SJSA1 (cell line): ENCODE results near the gene STPG1. TPM values are rescaled to one million over a fixed set of nuclear protein-coding genes. Genes with fewer than 3 reads are reported as not detected.

ENCODE experiments used
- DNase-seq, 2 experiments: peaks; one replicate each; pipeline ENCODE4 v3.0.0-alpha.2; 2015 to 2020; ENCODE audit warnings: low spot score in 2 of 2, low read depth in 1 of 2
- H3K27ac ChIP-seq: fragments of 250-450 bp; sonication (Bioruptor Pico); 2 replicates; pipeline ENCODE4 v1.5.1; 2020; ENCODE audit warnings: mild to moderate bottlenecking, moderate library complexity
- H3K27me3 ChIP-seq: fragments of 250-450 bp; sonication (Bioruptor Pico); replicated peaks from 2 replicates; pipeline ENCODE4 v1.5.1; 2020; ENCODE audit warnings: mild to moderate bottlenecking, moderate library complexity
- H3K36me3 ChIP-seq: fragments of 250-450 bp; sonication (Bioruptor Pico); 2 replicates; pipeline ENCODE4 v1.5.1; 2020; ENCODE audit warnings: mild to moderate bottlenecking
- H3K4me1 ChIP-seq: fragments of 250-450 bp; sonication (Bioruptor Pico); replicated peaks from 2 replicates; pipeline ENCODE4 v1.6.1; 2021; ENCODE audit warnings: mild to moderate bottlenecking
- H3K4me3 ChIP-seq: fragments of 250-450 bp; sonication (Bioruptor Pico); 2 replicates; pipeline ENCODE4 v1.5.1; 2020; ENCODE audit warnings: mild to moderate bottlenecking
- H3K9me3 ChIP-seq: fragments of 250-450 bp; sonication (Bioruptor Pico); replicated peaks from 2 replicates; pipeline ENCODE4 v1.5.1; 2020; ENCODE audit warnings: mild to moderate bottlenecking
- total RNA-seq: library from RNA; depleted of rRNA; stranded (reverse); fragments of >200 nt; shearing (Covaris generic); gene quantifications from 2 replicates; pipeline ENCODE4 v1.2.3, GENCODE V29; 2014

The STPG1 gene
- total RNA-seq, 1 experiment from 2014 or later: 17.5 TPM

GRCh38 chr1:24441996-24442668 lies 28.6 kb upstream of the STPG1 start:
- H3K27me3 ChIP-seq: no peaks in the 10 kb centered on the region
- no peak overlapping the region for H3K4me3 ChIP-seq
- DNase-seq: no peak
- H3K4me1 ChIP-seq: no peaks in the 10 kb centered on the region
- no peak overlapping the region for H3K27ac ChIP-seq
- H3K36me3 ChIP-seq: peaks cover 24% of the 10 kb centered on the region; the same call in 1 of the 2 replicates
- no peaks in the 10 kb centered on the region for H3K9me3 ChIP-seq

- DNase-seq: no peak
- no peaks in the 10 kb centered on the region for H3K27me3 ChIP-seq
- no peaks in the 10 kb centered on the region for H3K4me1 ChIP-seq
- H3K4me3 ChIP-seq: no peak overlapping the region
- peaks cover 20% of the 10 kb centered on the region; the same call in 1 of the 2 replicates for H3K36me3 ChIP-seq
- no peak overlapping the region for H3K27ac ChIP-seq
- no peaks in the 10 kb centered on the region for H3K9me3 ChIP-seq
Observed at GRCh38 chr1:24441480-24441879, 27.9 kb upstream of the STPG1 start.

GRCh38 chr1:24440436-24440835 lies 26.9 kb upstream of the STPG1 start:
- H3K9me3 ChIP-seq: no peaks in the 10 kb centered on the region

GRCh38 chr1:24438423-24438901 lies 24.9 kb upstream of the STPG1 start:
- Histone ChIP-seq H3K27me3 (no peaks in the 10 kb centered on the region), H3K27ac (no peak overlapping the region), H3K9me3 (no peaks in the 10 kb centered on the region), H3K36me3 (peaks cover 25% of the 10 kb centered on the region; the same call in 1 of the 2 replicates), H3K4me1 (no peaks in the 10 kb centered on the region), H3K4me3 (no peak overlapping the region)
- no peak for DNase-seq

More at GRCh38 chr1:24440436-24440835, 26.9 kb upstream of the STPG1 start:
- Histone ChIP-seq H3K4me1 (no peaks in the 10 kb centered on the region), H3K27ac (no peak overlapping the region), H3K27me3 (no peaks in the 10 kb centered on the region), H3K36me3 (peaks cover 18% of the 10 kb centered on the region; the same call in 1 of the 2 replicates), H3K4me3 (no peak overlapping the region)
- DNase-seq: no peak

GRCh38 chr1:24437631-24438396 lies 24.2 kb upstream of the STPG1 start:
- Histone ChIP-seq H3K27ac (no peak overlapping the region), H3K4me3 (no peak overlapping the region), H3K9me3 (no peaks in the 10 kb centered on the region), H3K36me3 (peaks cover 26% of the 10 kb centered on the region), H3K4me1 (no peaks in the 10 kb centered on the region), H3K27me3 (no peaks in the 10 kb centered on the region)
- DNase-seq: no peak

GRCh38 chr1:24435782-24436365 lies 22.3 kb upstream of the STPG1 start:
- H3K9me3 ChIP-seq: no peaks in the 10 kb centered on the region
- no peak for DNase-seq

GRCh38 chr1:24427545-24427862 lies 13.9 kb upstream of the STPG1 start:
- H3K27ac ChIP-seq: no peak overlapping the region
- DNase-seq: no peak
- no peaks in the 10 kb centered on the region for H3K4me1 ChIP-seq
- H3K4me3 ChIP-seq: no peak overlapping the region
- H3K27me3 ChIP-seq: no peaks in the 10 kb centered on the region
- H3K36me3 ChIP-seq: peaks cover 14% of the 10 kb centered on the region
- no peaks in the 10 kb centered on the region for H3K9me3 ChIP-seq

More at GRCh38 chr1:24435782-24436365, 22.3 kb upstream of the STPG1 start:
- Histone ChIP-seq H3K4me3 (no peak overlapping the region), H3K36me3 (peaks cover 18% of the 10 kb centered on the region), H3K27ac (no peak overlapping the region), H3K4me1 (no peaks in the 10 kb centered on the region), H3K27me3 (no peaks in the 10 kb centered on the region)

GRCh38 chr1:24426744-24427544 lies 13.4 kb upstream of the STPG1 start:
- no peak overlapping the region for H3K27ac ChIP-seq

GRCh38 chr1:24425922-24426321 lies 12.3 kb upstream of the STPG1 start:
- Histone ChIP-seq H3K36me3 (peaks cover 25% of the 10 kb centered on the region), H3K9me3 (no peaks in the 10 kb centered on the region), H3K4me1 (no peaks in the 10 kb centered on the region), H3K27ac (no peak overlapping the region), H3K4me3 (no peak overlapping the region), H3K27me3 (no peaks in the 10 kb centered on the region)
- DNase-seq: no peak

More at GRCh38 chr1:24426744-24427544, 13.4 kb upstream of the STPG1 start:
- H3K36me3 ChIP-seq: peaks cover 18% of the 10 kb centered on the region
- H3K4me3 ChIP-seq: no peak overlapping the region
- H3K9me3 ChIP-seq: no peaks in the 10 kb centered on the region
- no peaks in the 10 kb centered on the region for H3K27me3 ChIP-seq
- H3K4me1 ChIP-seq: no peaks in the 10 kb centered on the region
- no peak for DNase-seq

GRCh38 chr1:24425441-24425840 lies 11.9 kb upstream of the STPG1 start:
- Histone ChIP-seq H3K4me1 (no peaks in the 10 kb centered on the region), H3K4me3 (no peak overlapping the region), H3K27ac (no peak overlapping the region), H3K27me3 (no peaks in the 10 kb centered on the region), H3K9me3 (no peaks in the 10 kb centered on the region), H3K36me3 (peaks cover 28% of the 10 kb centered on the region)
- no peak for DNase-seq

GRCh38 chr1:24424990-24425389 lies 11.4 kb upstream of the STPG1 start:
- Histone ChIP-seq H3K4me3 (no peak overlapping the region), H3K9me3 (no peaks in the 10 kb centered on the region), H3K36me3 (peaks cover 28% of the 10 kb centered on the region), H3K27ac (no peak overlapping the region), H3K27me3 (no peaks in the 10 kb centered on the region), H3K4me1 (no peaks in the 10 kb centered on the region)
- no peak for DNase-seq

GRCh38 chr1:24424207-24424606 lies 10.6 kb upstream of the STPG1 start:
- Histone ChIP-seq H3K4me1 (peaks cover 6% of the 10 kb centered on the region), H3K27ac (no peak overlapping the region), H3K27me3 (no peaks in the 10 kb centered on the region), H3K9me3 (no peaks in the 10 kb centered on the region), H3K36me3 (peaks cover 34% of the 10 kb centered on the region), H3K4me3 (no peak overlapping the region)
- no peak for DNase-seq

GRCh38 chr1:24421502-24421901 lies 7.9 kb upstream of the STPG1 start:
- Histone ChIP-seq H3K27me3 (no peaks in the 10 kb centered on the region), H3K4me1 (peaks cover 31% of the 10 kb centered on the region), H3K9me3 (no peaks in the 10 kb centered on the region), H3K36me3 (peaks cover 26% of the 10 kb centered on the region), H3K4me3 (no peak overlapping the region), H3K27ac (no peak overlapping the region)
- no peak for DNase-seq
